Measurements from ENCODE around the gene LMAN1. TPM values are rescaled to one million over a fixed set of nuclear protein-coding genes. Genes with fewer than 3 reads are reported as not detected.
A peak's percentile ranks its signal among the peaks of the same experiment; 100 is the strongest.

LMAN1 gene
- total and polyA plus RNA-seq, 2 experiments from 2014 or later: 82.1 to 149 TPM

DNA sequence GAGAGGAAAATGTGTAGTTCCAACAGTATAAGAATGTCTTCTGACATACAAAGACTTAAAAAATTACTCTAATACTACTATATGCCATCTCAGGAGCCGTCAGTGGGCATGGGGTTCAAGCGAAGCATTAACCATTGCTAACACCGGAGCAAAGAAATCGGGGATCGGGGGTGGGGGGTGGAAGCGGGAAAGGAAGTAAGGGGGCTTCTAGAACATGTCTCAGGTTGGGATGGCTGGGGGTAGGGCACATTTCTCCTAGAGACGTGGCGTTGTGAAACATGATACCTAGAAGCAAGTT is 702 bp downstream of the LMAN1 start:
- Histone ChIP-seq H4K20me1 (ENCODE audit: insufficient read depth, poor library complexity, severe bottlenecking) (peaks cover 24% of the 10 kb centered on the region), H3K4me1 (ENCODE audit: insufficient read depth) (no peaks in the 10 kb centered on the region), H3K27ac (peak overlapping the region; percentile 94), H2AFZ (peak overlapping the region; percentile 60), H3K4me2 (peak overlapping the region; percentile 76), H3K79me2 (peaks cover 51% of the 10 kb centered on the region), H3K27me3 (no peaks in the 10 kb centered on the region), H3K4me3 (peak overlapping the region; percentile 70), H3K9me3 (ENCODE audit: low read depth) (no peaks in the 10 kb centered on the region), H3K9me2 (replicated peaks; ENCODE audit: insufficient read depth) (no peaks in the 10 kb centered on the region), H3K36me3 (replicated peaks; ENCODE audit: insufficient read depth, low read depth) (no peaks in the 10 kb centered on the region)
- TF ChIP-seq EZH2phosphoT487 (IDR thresholded peaks at IDR 0.05; ENCODE audit: low read depth, severe bottlenecking, unreplicated experiment): no peak
- no peak for TF ChIP-seq EZH2 (IDR thresholded peaks at IDR 0.05; ENCODE audit: borderline replicate concordance)
- no peak for TF ChIP-seq CTCF (IDR thresholded peaks at IDR 0.05; ENCODE audit: poor library complexity)
- under 1% methylated on average over 7 of the region's 8 CpGs for WGBS (ENCODE audit: low lambda C conversion rate, missing lambda C conversion rate)
- no peak for DNase-seq (ENCODE audit: low spot score)

- DNase-seq (ENCODE audit: low spot score): peak; percentile 57
- WGBS (ENCODE audit: low lambda C conversion rate, missing lambda C conversion rate): 15% methylated on average over 4 of the region's 4 CpGs
Measured at GRCh38 chr18:59357928-59358327, 1.1 kb downstream of the LMAN1 start.

DNA sequence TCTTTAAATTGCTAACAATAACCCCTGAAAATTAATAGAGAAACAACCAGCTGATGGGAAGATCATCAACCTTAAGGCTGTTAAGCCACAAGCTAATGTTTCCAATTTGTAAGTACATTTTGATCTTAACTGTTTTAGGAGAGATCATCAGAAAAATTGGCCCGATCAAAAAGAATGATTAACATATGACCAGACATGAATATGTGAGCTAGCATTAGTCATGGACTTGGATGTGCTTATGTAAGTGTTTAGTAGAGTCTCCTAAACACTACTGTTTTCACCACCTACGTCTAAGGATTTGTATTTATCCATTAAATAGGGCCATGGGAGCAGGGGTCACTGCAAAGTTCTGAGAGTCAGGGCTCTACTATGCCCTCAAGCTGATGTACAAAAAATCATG is 4.3 kb downstream of the LMAN1 start:
- Histone ChIP-seq H3K27me3 (no peaks in the 10 kb centered on the region), H3K9me3 (ENCODE audit: low read depth) (no peaks in the 10 kb centered on the region), H3K4me1 (ENCODE audit: insufficient read depth) (no peaks in the 10 kb centered on the region), H3K27ac (no peak overlapping the region), H3K4me2 (no peak overlapping the region), H3K36me3 (replicated peaks; ENCODE audit: insufficient read depth, low read depth) (no peaks in the 10 kb centered on the region), H3K4me3 (no peak overlapping the region), H4K20me1 (ENCODE audit: insufficient read depth, poor library complexity, severe bottlenecking) (peaks cover 24% of the 10 kb centered on the region), H3K79me2 (peaks cover 61% of the 10 kb centered on the region), H3K9me2 (replicated peaks; ENCODE audit: insufficient read depth) (no peaks in the 10 kb centered on the region), H2AFZ (no peak overlapping the region)
- WGBS (ENCODE audit: low lambda C conversion rate, missing lambda C conversion rate): 87% methylated on average over 2 of the region's 2 CpGs
- TF ChIP-seq EZH2phosphoT487 (IDR thresholded peaks at IDR 0.05; ENCODE audit: low read depth, severe bottlenecking, unreplicated experiment): no peak
- TF ChIP-seq EZH2 (IDR thresholded peaks at IDR 0.05; ENCODE audit: borderline replicate concordance): no peak
- no peak for TF ChIP-seq CTCF (IDR thresholded peaks at IDR 0.05; ENCODE audit: poor library complexity)
- no peak for DNase-seq (ENCODE audit: low spot score)

More at GRCh38 chr18:59357928-59358327, 1.1 kb downstream of the LMAN1 start:
- no peaks in the 10 kb centered on the region for H3K27me3 ChIP-seq
- H3K4me3 ChIP-seq: peak overlapping the region; percentile 70
- no peaks in the 10 kb centered on the region for H3K36me3 ChIP-seq (replicated peaks; ENCODE audit: insufficient read depth, low read depth)
- H3K9me3 ChIP-seq (ENCODE audit: low read depth): no peaks in the 10 kb centered on the region
- no peak for TF ChIP-seq EZH2phosphoT487 (IDR thresholded peaks at IDR 0.05; ENCODE audit: low read depth, severe bottlenecking, unreplicated experiment)
- TF ChIP-seq CTCF (IDR thresholded peaks at IDR 0.05; ENCODE audit: poor library complexity): no peak
- TF ChIP-seq EZH2 (IDR thresholded peaks at IDR 0.05; ENCODE audit: borderline replicate concordance): no peak
- peaks cover 55% of the 10 kb centered on the region for H3K79me2 ChIP-seq
- H3K9me2 ChIP-seq (replicated peaks; ENCODE audit: insufficient read depth): no peaks in the 10 kb centered on the region
- H2AFZ ChIP-seq: no peak overlapping the region
- H3K27ac ChIP-seq: peak overlapping the region; percentile 94
- H3K4me2 ChIP-seq: peak overlapping the region; percentile 76
- no peaks in the 10 kb centered on the region for H3K4me1 ChIP-seq (ENCODE audit: insufficient read depth)
- peaks cover 24% of the 10 kb centered on the region for H4K20me1 ChIP-seq (ENCODE audit: insufficient read depth, poor library complexity, severe bottlenecking)

All from hepatocyte (in vitro differentiated cells).